HG02759 (cell line): ENCODE data around the gene SMIM24.

Experiments
- ATAC-seq: cut with Tn5 transposase; IDR thresholded peaks from one replicate; pipeline ENCODE4 v1.9.1; 2021; ENCODE audit warnings: mild to moderate bottlenecking, moderate library complexity; ENCODE audit not compliant: unreplicated experiment

The SMIM24 gene

DNA sequence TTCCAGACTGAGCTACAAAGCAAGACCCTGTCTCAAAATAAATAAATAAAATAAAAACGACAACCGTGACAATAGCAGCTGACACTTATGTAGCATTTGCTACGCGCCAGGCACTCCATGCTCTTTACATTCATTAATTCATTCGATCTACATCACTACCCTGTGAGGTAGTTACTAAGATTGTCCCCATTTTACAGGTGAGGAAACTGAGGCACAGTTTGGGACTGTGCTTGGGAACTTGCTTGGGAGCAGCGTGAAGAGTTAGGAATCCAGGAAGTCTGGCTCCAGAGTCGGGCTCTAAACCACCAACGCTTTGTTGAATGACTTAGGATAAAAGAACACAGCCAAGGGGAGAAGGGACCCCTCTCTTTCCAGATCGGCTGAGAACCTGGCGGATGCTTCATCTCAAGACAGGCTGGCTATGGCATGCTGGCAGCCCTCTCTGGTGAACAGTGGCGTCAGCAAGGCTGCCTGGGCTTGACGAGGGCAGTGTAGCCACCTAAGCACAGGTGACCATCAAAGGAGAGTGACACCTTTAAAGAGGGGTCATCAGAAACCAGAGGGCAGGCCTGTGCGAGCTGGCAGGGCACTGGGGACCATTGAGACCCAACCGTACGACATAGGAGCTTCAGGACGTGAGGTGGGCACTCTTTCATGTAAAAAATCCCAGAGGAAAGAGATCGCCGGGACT is 19.6 kb upstream of the SMIM24 start:
- no peak for ATAC-seq

DNA sequence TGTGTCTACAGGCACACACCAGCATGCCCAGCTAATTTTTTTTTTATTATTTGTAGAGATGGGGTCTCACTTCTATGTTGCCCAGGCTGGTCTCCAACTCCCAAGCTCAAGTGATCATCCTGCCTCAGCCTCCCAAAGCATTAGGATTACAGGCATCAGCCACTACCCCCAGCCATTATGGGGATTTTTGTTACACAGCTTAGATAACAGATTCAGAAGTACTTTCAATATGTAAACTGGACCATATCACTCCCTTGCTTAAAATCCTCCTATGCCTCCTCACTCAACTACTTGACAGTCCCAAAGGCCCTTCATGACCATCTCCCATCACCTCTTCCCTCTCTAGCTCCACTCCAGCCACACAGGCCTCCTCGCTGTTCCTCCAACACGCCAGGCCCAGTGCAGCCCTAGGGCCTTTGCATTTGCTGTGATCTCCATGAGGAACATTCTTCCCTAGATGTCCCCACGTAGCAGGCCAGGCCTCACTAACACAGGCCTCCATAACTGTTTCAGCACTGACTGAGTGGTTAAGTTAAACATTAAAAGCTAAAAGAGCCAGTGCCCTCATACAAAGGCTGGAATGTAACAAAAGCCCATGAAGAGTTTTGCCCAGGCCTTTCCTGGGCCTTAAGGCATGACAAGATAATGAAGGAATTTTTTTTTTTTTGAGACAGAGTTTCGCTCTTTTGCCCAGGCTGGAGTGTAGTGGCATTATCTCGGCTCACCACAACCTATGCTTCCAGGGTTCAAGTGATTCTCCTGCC is 17.6 kb upstream of the SMIM24 start:
- no peak for ATAC-seq

GRCh38 chr19:3496392-3497273 is 16.3 kb upstream of the SMIM24 start:
- no peak for ATAC-seq

GRCh38 chr19:3494559-3494958 is 14.2 kb upstream of the SMIM24 start:
- ATAC-seq: no peak

GRCh38 chr19:3494051-3494450 is 13.7 kb upstream of the SMIM24 start:
- no peak for ATAC-seq

GRCh38 chr19:3493651-3494050 is 13.3 kb upstream of the SMIM24 start:
- no peak for ATAC-seq

- no peak for ATAC-seq
Measured at GRCh38 chr19:3492919-3493318, 12.6 kb upstream of the SMIM24 start.

DNA sequence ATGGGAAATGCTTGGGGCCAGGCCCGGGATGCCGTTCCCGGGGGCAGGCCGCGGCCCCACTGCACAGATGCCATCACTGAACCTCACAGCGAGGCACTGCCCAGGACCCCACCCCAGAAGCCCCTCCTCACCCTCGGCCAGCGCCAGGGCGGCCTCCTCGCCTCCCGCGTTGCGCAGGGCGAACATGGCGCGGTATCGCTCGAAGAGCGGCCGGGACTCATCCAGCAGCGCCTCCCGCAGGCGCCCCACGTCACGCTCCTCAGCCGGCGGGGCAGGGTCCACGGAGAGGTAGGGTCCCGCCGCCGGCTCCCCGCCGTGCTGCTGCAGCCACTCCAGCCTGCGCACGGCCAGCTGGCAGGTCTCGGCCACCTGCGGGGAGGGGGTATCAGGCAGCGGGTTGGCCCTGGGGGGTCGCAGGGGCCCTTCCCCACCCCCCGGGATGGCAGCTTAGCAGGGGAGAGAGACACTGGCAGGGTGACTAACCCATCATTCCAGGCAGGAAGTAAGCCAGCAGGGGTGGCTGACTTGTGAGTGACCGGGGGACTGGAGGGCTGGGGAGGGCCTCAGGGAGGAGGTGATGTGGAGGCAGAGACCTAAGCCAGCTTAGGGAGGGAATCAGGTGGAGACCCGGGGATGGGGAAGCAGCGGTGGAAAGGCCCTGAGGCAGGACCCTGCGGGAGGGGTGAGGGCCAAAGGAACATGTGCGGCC is 12.0 kb upstream of the SMIM24 start:
- no peak for ATAC-seq

- ATAC-seq: no peak
Measured at GRCh38 chr19:3491396-3492119, 11.2 kb upstream of the SMIM24 start.

GRCh38 chr19:3483226-3483628 is 2.9 kb upstream of the SMIM24 start, which contains the start of gene SMIM44:
Gene SMIM44, minus strand, starts transcription at chr19:3483441. Its CDS starts 38 bp downstream, at chr19:3483403.
- no peak for ATAC-seq

- ATAC-seq: no peak
Measured at GRCh38 chr19:3482507-3483225, 2.3 kb upstream of the SMIM24 start.

DNA sequence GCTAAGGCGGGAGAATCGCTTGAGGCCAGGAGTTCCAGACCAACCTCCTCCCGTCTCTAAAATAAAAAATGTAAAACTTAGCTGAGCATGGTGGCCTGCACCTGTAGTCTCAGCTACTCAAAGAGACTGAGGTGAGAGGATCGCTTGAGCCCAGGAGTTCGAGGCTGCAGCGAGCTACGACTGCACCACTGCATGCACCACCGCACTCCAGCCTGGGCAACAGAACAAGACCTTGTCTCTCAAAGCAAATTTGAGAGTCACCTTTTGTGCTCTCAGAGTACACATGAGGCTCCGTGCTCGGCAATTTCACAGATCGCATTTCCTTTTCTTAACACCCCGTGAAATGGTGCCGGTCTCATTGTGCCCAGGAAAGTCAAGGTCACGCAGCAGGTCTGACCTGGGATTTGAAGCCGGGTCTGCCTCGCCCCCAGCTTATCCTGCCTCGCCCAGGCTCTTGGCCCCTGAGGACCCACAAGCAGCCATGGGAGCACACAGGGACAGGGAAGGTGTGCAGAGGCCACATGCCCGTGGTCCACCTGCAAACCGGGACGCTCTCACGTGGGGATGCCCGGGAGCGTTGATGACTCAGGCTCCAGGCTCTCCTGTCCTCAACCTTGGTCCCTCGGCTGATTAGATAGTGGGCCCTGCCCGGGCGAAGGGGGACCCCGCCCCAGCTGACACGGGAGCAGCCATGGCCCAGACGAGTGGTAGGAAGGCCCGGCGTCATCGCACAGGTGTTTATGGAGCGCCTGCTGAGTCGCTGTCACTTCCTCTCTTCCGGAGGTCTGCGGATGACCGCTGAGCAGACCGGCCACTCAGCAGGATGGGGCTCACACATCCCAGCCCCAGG is 1.1 kb upstream of the SMIM24 start:
- ATAC-seq: no peak

DNA sequence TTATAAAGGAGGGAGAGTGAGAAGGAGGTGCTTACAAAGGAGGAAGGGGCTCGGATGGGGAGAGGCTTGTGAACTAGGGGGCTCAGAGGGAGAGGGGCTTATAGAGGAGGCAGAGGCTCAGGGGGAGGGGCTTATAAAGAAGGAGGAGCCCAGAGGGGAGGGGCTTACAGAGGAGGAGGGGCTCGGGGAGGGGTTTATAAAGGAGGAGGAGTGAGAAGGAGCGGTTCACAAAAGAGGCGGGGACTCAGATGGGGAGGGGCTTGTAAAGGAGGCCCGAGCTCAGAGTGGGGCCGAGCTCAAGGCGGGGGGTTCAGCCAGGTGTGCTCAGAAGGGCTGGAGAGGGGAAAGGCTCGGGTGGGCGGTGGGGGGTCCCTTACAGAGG is 500 bp downstream of the SMIM24 start:
- ATAC-seq: no peak

GRCh38 chr19:3479177-3479833 is 1.0 kb downstream of the SMIM24 start:
- ATAC-seq: no peak

GRCh38 chr19:3478409-3479176 is 1.7 kb downstream of the SMIM24 start:
- no peak for ATAC-seq

GRCh38 chr19:3477951-3478350 is 2.4 kb downstream of the SMIM24 start:
- ATAC-seq: no peak

- ATAC-seq: no peak
Measured at GRCh38 chr19:3477506-3477905, 2.8 kb downstream of the SMIM24 start.
